ENCODE results near the gene LHX3.

LHX3 gene

GRCh38 chr9:136179761-136180160 is 25.2 kb downstream of the LHX3 start:
- no peak for DNase-seq (ENCODE audit: extremely low spot score)
- TF ChIP-seq CTCF (IDR thresholded peaks at IDR 0.05; ENCODE audit: control extremely low read depth, extremely low read depth, low read depth, missing control alignments) = no peak
- CTCF ChIA-PET = no interaction called here
- POLR2A ChIA-PET = no interaction called here

- TF ChIP-seq CTCF (IDR thresholded peaks at IDR 0.05; ENCODE audit: control extremely low read depth, extremely low read depth, low read depth, missing control alignments) = no peak
- ChIA-PET POLR2A (no interaction called here), CTCF (interaction anchor here (0.7 to 1.3 kb wide), 2 partner anchors 9 to 88 kb away, joined by 3 to 4 read pairs; no protein-coding TSS in a partner anchor)
- no peak for DNase-seq (ENCODE audit: extremely low spot score)
Observed at GRCh38 chr9:136179101-136179616, 25.8 kb downstream of the LHX3 start.

GRCh38 chr9:136178773-136179075 is 26.2 kb downstream of the LHX3 start:
- no peak for DNase-seq (ENCODE audit: extremely low spot score)
- no peak for TF ChIP-seq CTCF (IDR thresholded peaks at IDR 0.05; ENCODE audit: control extremely low read depth, extremely low read depth, low read depth, missing control alignments)
- CTCF ChIA-PET = interaction anchor here (0.7 to 1.3 kb wide), 2 partner anchors 8 to 89 kb away, joined by 3 to 4 read pairs; no protein-coding TSS in a partner anchor
- POLR2A ChIA-PET = no interaction called here

GRCh38 chr9:136178061-136178772 is 26.7 kb downstream of the LHX3 start:
- TF ChIP-seq CTCF (IDR thresholded peaks at IDR 0.05; ENCODE audit: control extremely low read depth, extremely low read depth, low read depth, missing control alignments) = no peak
- CTCF ChIA-PET = interaction anchor here (0.7 to 1.3 kb wide), 2 partner anchors 8 to 89 kb away, joined by 3 to 4 read pairs; no protein-coding TSS in a partner anchor
- POLR2A ChIA-PET = no interaction called here
- no peak for DNase-seq (ENCODE audit: extremely low spot score)

GRCh38 chr9:136177224-136177623 is 27.7 kb downstream of the LHX3 start:
- no peak for DNase-seq (ENCODE audit: extremely low spot score)
- CTCF ChIA-PET = no interaction called here
- POLR2A ChIA-PET = no interaction called here
- TF ChIP-seq CTCF (IDR thresholded peaks at IDR 0.05; ENCODE audit: control extremely low read depth, extremely low read depth, low read depth, missing control alignments) = no peak

- TF ChIP-seq CTCF (IDR thresholded peaks at IDR 0.05; ENCODE audit: control extremely low read depth, extremely low read depth, low read depth, missing control alignments) = no peak
- CTCF ChIA-PET = no interaction called here
- no peak for DNase-seq (ENCODE audit: extremely low spot score)
- POLR2A ChIA-PET = no interaction called here
Observed at GRCh38 chr9:136175616-136176197, 29.2 kb downstream of the LHX3 start.

Measured in GM10248 (cell line).